Adrenal gland (tissue), 12 donors: ENCODE measurements around the gene INF2. TPM values are rescaled to one million over a fixed set of nuclear protein-coding genes. Genes with fewer than 3 reads are reported as not detected.

Experiments
- DNase-seq, 7 donors: peaks; one replicate each; pipeline ENCODE4 v3.0.0-alpha.2; 2019 to 2020
- H3K27ac ChIP-seq, 5 donors: fragments of 200-600 bp; sonication (generic) in 4 of 5; 1 replicate in 3 of 5; 2 replicates in 2 of 5; pipeline versions ENCODE4 v1.5.1 to v1.8.0; 2016 to 2020; ENCODE audit warnings: mild to moderate bottlenecking in 1 of 5
- H3K27me3 ChIP-seq: fragments of 200-600 bp; 2 replicates; pipeline ENCODE4 v1.8.0; 2021
- H3K36me3 ChIP-seq, 2 donors: fragments of 200-600 bp; replicated peaks in 1 of 2; 1 replicate in 1 of 2; 2 replicates in 1 of 2; pipeline versions ENCODE4 v1.5.1 to v1.8.0; 2018 to 2022
- H3K4me1 ChIP-seq, 2 donors: fragments of 200-600 bp; replicated peaks in 1 of 2; 1 replicate in 1 of 2; 2 replicates in 1 of 2; pipeline versions ENCODE4 v1.5.1 to v1.8.0; 2018 to 2021
- H3K4me3 ChIP-seq, 4 donors: fragments of 200-600 bp; sonication (generic) in 3 of 4; one replicate each; pipeline ENCODE4 v1.5.1; 2016 to 2018
- H3K9me3 ChIP-seq, 3 donors: fragments of 200-600 bp; sonication (generic) in 1 of 3; replicated peaks in 1 of 3; 1 replicate in 2 of 3; 2 replicates in 1 of 3; pipeline versions ENCODE4 v1.5.1 to v1.8.0; 2016 to 2021
- POLR2A ChIP-seq, 2 donors: fragments of 450-650 bp; IDR thresholded peaks; one replicate each; pipeline ENCODE4 v1.6.1; 2017; ENCODE audit warnings: antibody characterized with exemption in 2 of 2, mild to moderate bottlenecking in 2 of 2, moderate library complexity in 1 of 2
- WGBS, 4 donors: extraction: QIAGEN DNeasy Blood & Tissue Kit in 2 of 4; methylation state at CpG; one replicate each; pipeline versions ENCODE4 v1.1.5 to v1.1.7; 2013 to 2017; 5-methylcytosine and 5-hydroxymethylcytosine counted together
- intact Hi-C, 2 donors: fragments of 100-400 bp; cut with DNase I; formaldehyde crosslinking; loops; one replicate each; pipeline versions ENCODE4 v1.14.1 to v1.15.0; 2022 to 2023
- polyA plus RNA-seq, 3 donors: library from polyadenylated mRNA; stranded (reverse); fragments of 200-250 nt in 2 of 3; fragments of 350-450 nt in 1 of 3; fragmentation: Illumina TruSeq in 1 of 3; extraction: RNeasy Lipid Tissue Mini Kit (QIAGEN cat#74804) in 1 of 3; gene quantifications; one replicate each; pipeline ENCODE4 v1.2.3, GENCODE V29; 2013 to 2014
- total RNA-seq, 9 donors: library from RNA; depleted of rRNA in 4 of 9; stranded (reverse); fragments of >200 nt in 4 of 9; fragments of 120-200 nt in 1 of 9; fragmentation: NEBNext Ultra II Directional in 1 of 9; extraction: Animal tissue kit (Norgen Biotek cat#: 25700) in 1 of 9; gene quantifications; one replicate each; pipeline versions ENCODE4 v1.1.0 to v1.2.4, GENCODE V29; 2013 to 2023
- TF ChIP-seq, protein P1 (sequence below), 6 experiments: fragments of 450-650 bp in 4 of 6; fragments of 200-600 bp in 2 of 6; sonication (generic) in 1 of 6; IDR thresholded peaks; 1 replicate in 5 of 6; 2 replicates in 1 of 6; pipeline versions ENCODE4 v1.5.1 to v1.8.0; 2016 to 2021; ENCODE audit warnings: antibody characterized with exemption in 6 of 6, mild to moderate bottlenecking in 2 of 6, moderate library complexity in 1 of 6
- donor health status: healthy with polysubstance abuse.
- donor health status: Bipolar disorder and iron deficiency.
- donor health status: DM: yes; HTN: yes; CAD: no.
- donor health status: DM: no; HTN: no; CAD: no.
- donor health status: DM: no; HTN: no; CAD: no.
- donor health status: DM: yes; HTN: yes; CAD: no.

Gene INF2
- total and polyA plus RNA-seq, 12 donors: 8.4 to 217 (median 62.0) TPM

DNA sequence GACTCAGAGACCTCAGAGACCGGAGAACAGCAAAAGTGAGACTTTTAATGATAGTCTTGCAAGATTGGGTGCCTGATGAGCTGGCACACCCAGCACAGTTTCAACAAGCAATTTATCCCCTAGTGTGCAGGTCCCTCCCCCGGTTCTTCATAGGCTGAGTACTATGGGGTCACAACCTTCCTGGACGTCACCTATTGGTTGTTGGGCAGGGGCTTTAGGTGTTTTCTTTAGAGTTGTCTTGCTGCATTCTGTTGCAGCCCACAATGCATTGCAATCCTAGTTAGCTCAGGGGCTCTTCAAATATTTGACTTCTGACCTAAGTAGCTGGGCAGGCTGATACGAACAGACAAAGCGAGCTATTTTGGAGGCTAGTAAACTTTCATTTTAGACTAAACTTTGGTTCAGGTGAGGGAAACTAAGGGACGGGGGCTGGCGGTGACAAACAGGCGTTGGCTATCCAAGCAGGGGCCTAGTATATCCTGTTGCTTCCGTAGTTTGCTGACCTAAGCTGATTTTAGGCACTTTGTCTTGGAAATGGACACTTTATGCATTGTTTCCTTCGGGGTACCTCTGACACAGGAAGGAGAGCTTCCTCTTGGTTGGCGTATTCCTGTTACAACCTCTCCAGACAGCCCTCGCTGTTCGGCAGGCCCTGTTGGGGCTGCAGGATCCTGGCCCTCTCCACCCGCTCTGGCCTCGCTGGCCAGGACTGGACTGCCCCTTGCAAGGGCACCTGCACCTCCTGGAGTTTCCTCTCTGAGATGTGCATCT is 77.6 kb downstream of the INF2 start:
- Histone ChIP-seq H3K9me3 (no peaks in the 10 kb centered on the region), H3K4me3 (no peak overlapping the region), H3K27ac (peak overlapping the region in 2 of 5 donors; percentile 21 to 74), H3K27me3 (no peaks in the 10 kb centered on the region), H3K36me3 (peaks cover 0 to 13% of the 10 kb centered on the region in 2 donors), H3K4me1 (peaks cover 0 to 4% of the 10 kb centered on the region in 2 donors)
- intact Hi-C loops: no loop called here
- WGBS, 4 donors: 80 to 87% (median 83%) methylated on average over 15 of the region's 15 CpGs
- TF ChIP-seq POLR2A (IDR thresholded peaks at IDR 0.05): no peak
- TF ChIP-seq, protein P1, sequence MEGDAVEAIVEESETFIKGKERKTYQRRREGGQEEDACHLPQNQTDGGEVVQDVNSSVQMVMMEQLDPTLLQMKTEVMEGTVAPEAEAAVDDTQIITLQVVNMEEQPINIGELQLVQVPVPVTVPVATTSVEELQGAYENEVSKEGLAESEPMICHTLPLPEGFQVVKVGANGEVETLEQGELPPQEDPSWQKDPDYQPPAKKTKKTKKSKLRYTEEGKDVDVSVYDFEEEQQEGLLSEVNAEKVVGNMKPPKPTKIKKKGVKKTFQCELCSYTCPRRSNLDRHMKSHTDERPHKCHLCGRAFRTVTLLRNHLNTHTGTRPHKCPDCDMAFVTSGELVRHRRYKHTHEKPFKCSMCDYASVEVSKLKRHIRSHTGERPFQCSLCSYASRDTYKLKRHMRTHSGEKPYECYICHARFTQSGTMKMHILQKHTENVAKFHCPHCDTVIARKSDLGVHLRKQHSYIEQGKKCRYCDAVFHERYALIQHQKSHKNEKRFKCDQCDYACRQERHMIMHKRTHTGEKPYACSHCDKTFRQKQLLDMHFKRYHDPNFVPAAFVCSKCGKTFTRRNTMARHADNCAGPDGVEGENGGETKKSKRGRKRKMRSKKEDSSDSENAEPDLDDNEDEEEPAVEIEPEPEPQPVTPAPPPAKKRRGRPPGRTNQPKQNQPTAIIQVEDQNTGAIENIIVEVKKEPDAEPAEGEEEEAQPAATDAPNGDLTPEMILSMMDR (IDR thresholded peaks at IDR 0.05): no peak
- DNase-seq: no peak

DNA sequence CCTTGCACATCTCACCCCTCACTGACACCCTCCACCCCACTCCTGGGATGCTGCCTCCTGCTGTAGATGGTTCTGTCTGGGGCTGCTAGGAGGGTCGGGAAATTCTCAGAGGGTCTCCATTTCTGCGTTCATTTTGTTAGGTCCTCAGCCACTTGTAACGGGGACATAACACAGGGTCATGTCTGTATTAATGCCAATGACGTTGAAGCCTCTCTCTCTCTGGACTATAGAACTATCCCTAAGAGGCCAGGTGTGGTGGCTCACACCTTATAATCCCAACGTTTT is 78.2 kb downstream of the INF2 start:
- no peak for TF ChIP-seq POLR2A (IDR thresholded peaks at IDR 0.05)
- TF ChIP-seq, protein P1 (IDR thresholded peaks at IDR 0.05): no peak
- peak overlapping the region in 2 of 5 donors; percentile 21 to 74 for H3K27ac ChIP-seq
- no peaks in the 10 kb centered on the region for H3K9me3 ChIP-seq
- no peak overlapping the region for H3K4me3 ChIP-seq
- intact Hi-C loops: no loop called here
- H3K27me3 ChIP-seq: no peaks in the 10 kb centered on the region
- no peak for DNase-seq
- H3K4me1 ChIP-seq: peaks cover 0 to 4% of the 10 kb centered on the region in 2 donors
- WGBS, 4 donors: 64 to 76% (median 72%) methylated on average over 5 of the region's 5 CpGs
- H3K36me3 ChIP-seq: peaks cover 0 to 18% of the 10 kb centered on the region in 2 donors

DNA sequence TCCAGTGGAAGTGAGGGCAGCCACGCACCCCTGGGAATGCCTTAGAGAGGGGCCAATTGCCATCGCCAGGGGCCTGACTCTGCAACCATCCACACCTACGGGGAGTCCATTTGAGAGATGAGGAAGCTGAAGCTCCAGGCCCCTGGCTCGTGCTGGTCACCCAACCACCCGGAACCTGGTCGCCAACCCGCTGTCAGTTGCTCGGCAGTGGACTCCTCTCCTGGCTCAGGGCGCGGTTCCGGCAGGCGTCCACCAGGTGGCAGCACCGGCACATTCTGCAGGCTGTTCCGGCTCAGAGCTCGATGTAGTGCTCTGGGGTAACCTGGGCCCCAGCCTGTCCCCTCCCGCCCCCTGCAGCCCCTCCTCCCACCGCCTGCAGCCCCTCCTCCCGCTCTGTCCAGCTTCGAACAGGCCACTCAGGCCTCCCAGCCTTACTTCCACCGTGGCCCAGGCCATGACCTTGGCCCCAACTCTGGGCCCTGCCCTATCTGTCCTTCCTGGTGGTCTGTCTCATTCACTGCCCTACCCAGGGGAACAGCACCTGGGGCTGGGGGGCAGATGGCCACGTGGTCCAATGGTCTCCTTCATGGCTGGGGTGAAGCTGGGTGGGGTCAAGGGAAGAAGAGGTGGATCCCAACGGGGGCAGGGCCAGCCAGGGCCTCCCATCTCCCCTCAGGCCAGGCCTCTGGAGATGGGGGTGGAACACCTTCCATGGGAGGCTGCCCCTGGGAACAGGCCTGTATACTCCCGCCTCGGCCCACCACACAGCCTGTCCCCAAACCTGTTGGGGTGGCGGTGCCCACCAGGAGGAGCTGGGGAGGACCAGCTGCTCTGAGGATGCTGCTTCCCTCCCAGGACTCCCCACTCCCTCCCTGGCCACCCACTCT is 79.3 kb downstream of the INF2 start:
- TF ChIP-seq, protein P1 (IDR thresholded peaks at IDR 0.05): peak; percentile 71 to 95 (median 91)
- no peak for TF ChIP-seq POLR2A (IDR thresholded peaks at IDR 0.05)
- peaks cover 0 to 29% of the 10 kb centered on the region in 2 donors for H3K36me3 ChIP-seq
- 14 to 36% (median 23%) methylated on average over 5 to 25 of the region's 25 CpGs for WGBS, 4 donors

More for the DNA sequence above, 79.3 kb downstream of the INF2 start:
- H3K4me1 ChIP-seq: peaks cover 0 to 4% of the 10 kb centered on the region in 2 donors
- intact Hi-C loops: no loop called here
- H3K4me3 ChIP-seq: no peak overlapping the region
- H3K9me3 ChIP-seq: no peaks in the 10 kb centered on the region
- DNase-seq: peak; percentile 87 to 97 (median 91)
- peak overlapping the region in 3 of 5 donors; percentile 21 to 74 (median 67) for H3K27ac ChIP-seq
- H3K27me3 ChIP-seq: no peaks in the 10 kb centered on the region
